Measurements from ENCODE around the gene CEP57L1. TPM values are rescaled to one million over a fixed set of nuclear protein-coding genes. Genes with fewer than 3 reads are reported as not detected.
"Not testable (repeated sequence)": the region's sequence is repeated elsewhere in the genome, so short reads cannot be mapped to it uniquely, and the experiment has no call there.

CEP57L1 gene
- total RNA-seq, 1 experiment from 2014 or later = 37.6 TPM

DNA sequence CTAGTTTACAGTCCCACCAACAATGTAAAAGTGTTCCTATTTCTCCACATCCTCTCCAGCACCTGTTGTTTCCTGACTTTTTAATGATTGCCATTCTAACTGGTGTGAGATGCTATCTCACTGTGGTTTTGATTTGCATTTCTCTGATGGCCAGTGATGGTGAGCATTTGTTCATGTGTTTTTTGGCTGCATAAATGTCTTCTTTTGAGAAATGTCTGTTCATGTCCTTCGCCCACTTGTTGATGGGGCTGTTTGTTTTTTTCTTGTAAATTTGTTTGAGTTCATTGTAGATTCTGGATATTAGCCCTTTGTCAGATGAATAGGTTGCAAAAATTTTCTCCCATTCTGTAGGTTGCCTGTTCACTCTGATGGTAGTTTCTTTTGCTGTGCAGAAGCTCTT is 53.4 kb downstream of the CEP57L1 start:
- in situ Hi-C loops (cut with HindIII; ENCODE audit: low pct_unique_long_range_greater_than_20kb, low sequenced_read_pairs); CTCF ChIA-PET; H3K36me3 ChIP-seq (ENCODE audit: control insufficient read depth, insufficient read depth, low read length): not testable (repeated sequence)

DNA sequence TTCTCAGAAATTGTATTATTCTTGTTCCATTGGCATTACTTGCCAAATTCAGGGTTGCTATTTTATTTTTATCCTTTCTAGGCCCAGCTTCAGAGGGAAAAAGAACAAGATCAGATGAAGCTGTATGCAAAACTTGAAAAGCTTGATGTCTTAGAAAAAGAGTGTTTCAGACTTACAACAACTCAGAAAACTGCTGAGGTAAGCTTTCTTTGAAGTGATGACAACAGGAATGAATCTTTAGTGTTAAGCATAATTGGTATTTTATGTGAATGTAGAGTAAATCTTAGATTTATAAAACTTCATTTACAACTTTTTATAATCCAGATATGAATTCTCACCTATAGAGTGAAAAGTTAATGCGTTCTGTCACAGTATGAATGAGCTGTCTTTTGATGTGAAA is 58.4 kb downstream of the CEP57L1 start:
- ATAC-seq = no peak
- Histone ChIP-seq H3K9me3 (ENCODE audit: control insufficient read depth, insufficient read depth, low read depth, low read length) (no peaks in the 10 kb centered on the region), H3K36me3 (ENCODE audit: control insufficient read depth, insufficient read depth, low read length) (peaks cover 16% of the 10 kb centered on the region; the same call in 1 of the 2 replicates), H3K4me3 (ENCODE audit: low read depth in 2 of 2, low read length in 2 of 2) (no peak overlapping the region), H3K27ac (ENCODE audit: low read length) (no peak overlapping the region), H3K27me3 (ENCODE audit: control insufficient read depth, insufficient read depth, low read length) (no peaks in the 10 kb centered on the region), H3K4me1 (ENCODE audit: control insufficient read depth, insufficient read depth, low read length) (no peaks in the 10 kb centered on the region)
- in situ Hi-C loops (cut with HindIII; ENCODE audit: low pct_unique_long_range_greater_than_20kb, low sequenced_read_pairs) (no loop called here), intact Hi-C loops (cut with micrococcal nuclease; ENCODE audit: unreplicated experiment) (no loop called here)
- POLR2A ChIA-PET = interaction anchor here (1.2 kb wide), 1 partner anchor 59 kb away, joined by 5 read pairs; the partner anchor contains the start of gene SESN1
- TF ChIP-seq SIN3A (IDR thresholded peaks at IDR 0.05; ENCODE audit: borderline replicate concordance, insufficient read depth, low read depth, low read length) (no peak), POLR2AphosphoS5 (IDR thresholded peaks at IDR 0.05; ENCODE audit: low read depth, low read length) (no peak), TCF7L2 (IDR thresholded peaks at IDR 0.05; ENCODE audit: low read depth, low read length) (no peak)
- TF ChIP-seq, protein P1, sequence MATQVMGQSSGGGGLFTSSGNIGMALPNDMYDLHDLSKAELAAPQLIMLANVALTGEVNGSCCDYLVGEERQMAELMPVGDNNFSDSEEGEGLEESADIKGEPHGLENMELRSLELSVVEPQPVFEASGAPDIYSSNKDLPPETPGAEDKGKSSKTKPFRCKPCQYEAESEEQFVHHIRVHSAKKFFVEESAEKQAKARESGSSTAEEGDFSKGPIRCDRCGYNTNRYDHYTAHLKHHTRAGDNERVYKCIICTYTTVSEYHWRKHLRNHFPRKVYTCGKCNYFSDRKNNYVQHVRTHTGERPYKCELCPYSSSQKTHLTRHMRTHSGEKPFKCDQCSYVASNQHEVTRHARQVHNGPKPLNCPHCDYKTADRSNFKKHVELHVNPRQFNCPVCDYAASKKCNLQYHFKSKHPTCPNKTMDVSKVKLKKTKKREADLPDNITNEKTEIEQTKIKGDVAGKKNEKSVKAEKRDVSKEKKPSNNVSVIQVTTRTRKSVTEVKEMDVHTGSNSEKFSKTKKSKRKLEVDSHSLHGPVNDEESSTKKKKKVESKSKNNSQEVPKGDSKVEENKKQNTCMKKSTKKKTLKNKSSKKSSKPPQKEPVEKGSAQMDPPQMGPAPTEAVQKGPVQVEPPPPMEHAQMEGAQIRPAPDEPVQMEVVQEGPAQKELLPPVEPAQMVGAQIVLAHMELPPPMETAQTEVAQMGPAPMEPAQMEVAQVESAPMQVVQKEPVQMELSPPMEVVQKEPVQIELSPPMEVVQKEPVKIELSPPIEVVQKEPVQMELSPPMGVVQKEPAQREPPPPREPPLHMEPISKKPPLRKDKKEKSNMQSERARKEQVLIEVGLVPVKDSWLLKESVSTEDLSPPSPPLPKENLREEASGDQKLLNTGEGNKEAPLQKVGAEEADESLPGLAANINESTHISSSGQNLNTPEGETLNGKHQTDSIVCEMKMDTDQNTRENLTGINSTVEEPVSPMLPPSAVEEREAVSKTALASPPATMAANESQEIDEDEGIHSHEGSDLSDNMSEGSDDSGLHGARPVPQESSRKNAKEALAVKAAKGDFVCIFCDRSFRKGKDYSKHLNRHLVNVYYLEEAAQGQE (IDR thresholded peaks at IDR 0.05; ENCODE audit: insufficient read depth in 1 of 2, low read depth in 2 of 2, low read length in 1 of 2) = no peak
- TF ChIP-seq, protein P2, sequence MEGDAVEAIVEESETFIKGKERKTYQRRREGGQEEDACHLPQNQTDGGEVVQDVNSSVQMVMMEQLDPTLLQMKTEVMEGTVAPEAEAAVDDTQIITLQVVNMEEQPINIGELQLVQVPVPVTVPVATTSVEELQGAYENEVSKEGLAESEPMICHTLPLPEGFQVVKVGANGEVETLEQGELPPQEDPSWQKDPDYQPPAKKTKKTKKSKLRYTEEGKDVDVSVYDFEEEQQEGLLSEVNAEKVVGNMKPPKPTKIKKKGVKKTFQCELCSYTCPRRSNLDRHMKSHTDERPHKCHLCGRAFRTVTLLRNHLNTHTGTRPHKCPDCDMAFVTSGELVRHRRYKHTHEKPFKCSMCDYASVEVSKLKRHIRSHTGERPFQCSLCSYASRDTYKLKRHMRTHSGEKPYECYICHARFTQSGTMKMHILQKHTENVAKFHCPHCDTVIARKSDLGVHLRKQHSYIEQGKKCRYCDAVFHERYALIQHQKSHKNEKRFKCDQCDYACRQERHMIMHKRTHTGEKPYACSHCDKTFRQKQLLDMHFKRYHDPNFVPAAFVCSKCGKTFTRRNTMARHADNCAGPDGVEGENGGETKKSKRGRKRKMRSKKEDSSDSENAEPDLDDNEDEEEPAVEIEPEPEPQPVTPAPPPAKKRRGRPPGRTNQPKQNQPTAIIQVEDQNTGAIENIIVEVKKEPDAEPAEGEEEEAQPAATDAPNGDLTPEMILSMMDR (IDR thresholded peaks at IDR 0.05) = no peak
- CTCF ChIA-PET = no interaction called here
- no TSS peak for BruUV-seq (replicated peaks)
- DNase-seq (ENCODE audit: low read depth, low spot score) = no peak

More for the DNA sequence above, 53.4 kb downstream of the CEP57L1 start:
- ATAC-seq; H3K27ac ChIP-seq (ENCODE audit: low read length); H3K4me3 ChIP-seq (ENCODE audit: low read depth in 2 of 2, low read length in 2 of 2); BruUV-seq (replicated peaks); H3K9me3 ChIP-seq (ENCODE audit: control insufficient read depth, insufficient read depth, low read depth, low read length); DNase-seq (ENCODE audit: low read depth, low spot score); H3K4me1 ChIP-seq (ENCODE audit: control insufficient read depth, insufficient read depth, low read length); POLR2A ChIA-PET; H3K27me3 ChIP-seq (ENCODE audit: control insufficient read depth, insufficient read depth, low read length); intact Hi-C loops (cut with micrococcal nuclease; ENCODE audit: unreplicated experiment): not testable (repeated sequence)

DNA sequence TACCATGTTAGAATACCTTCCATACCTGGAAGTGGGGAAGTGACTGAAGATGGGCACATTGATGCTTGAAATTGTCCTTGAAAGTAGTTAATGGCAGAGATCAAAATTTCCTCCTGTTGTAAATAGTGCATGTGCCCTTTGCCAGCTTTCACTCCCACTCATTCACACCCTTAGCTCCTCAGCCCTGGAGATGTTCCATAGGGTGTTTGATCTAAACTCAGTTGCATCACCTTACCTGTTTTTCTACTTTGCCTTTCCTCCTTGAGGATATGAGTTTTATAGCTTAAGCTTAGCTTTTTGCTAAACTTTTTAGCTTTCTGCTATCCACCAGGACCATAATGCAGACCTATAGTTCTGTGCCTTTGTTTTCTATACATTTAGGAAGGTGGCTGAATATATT is 69.0 kb downstream of the CEP57L1 start:
- TF ChIP-seq, protein P1 (IDR thresholded peaks at IDR 0.05; ENCODE audit: insufficient read depth in 1 of 2, low read depth in 2 of 2, low read length in 1 of 2) = no peak
- TF ChIP-seq POLR2AphosphoS5 (IDR thresholded peaks at IDR 0.05; ENCODE audit: low read depth, low read length) (no peak), TCF7L2 (IDR thresholded peaks at IDR 0.05; ENCODE audit: low read depth, low read length) (no peak), SIN3A (IDR thresholded peaks at IDR 0.05; ENCODE audit: borderline replicate concordance, insufficient read depth, low read depth, low read length) (no peak)
- TF ChIP-seq, protein P2 (IDR thresholded peaks at IDR 0.05) = no peak
- CTCF ChIA-PET = no interaction called here
- intact Hi-C loops (cut with micrococcal nuclease; ENCODE audit: unreplicated experiment) (no loop called here), in situ Hi-C loops (cut with HindIII; ENCODE audit: low pct_unique_long_range_greater_than_20kb, low sequenced_read_pairs) (no loop called here)
- Histone ChIP-seq H3K4me3 (ENCODE audit: low read depth in 2 of 2, low read length in 2 of 2) (no peak overlapping the region), H3K4me1 (ENCODE audit: control insufficient read depth, insufficient read depth, low read length) (no peaks in the 10 kb centered on the region), H3K27ac (ENCODE audit: low read length) (no peak overlapping the region), H3K9me3 (ENCODE audit: control insufficient read depth, insufficient read depth, low read depth, low read length) (no peaks in the 10 kb centered on the region), H3K36me3 (ENCODE audit: control insufficient read depth, insufficient read depth, low read length) (peaks cover 17% of the 10 kb centered on the region), H3K27me3 (ENCODE audit: control insufficient read depth, insufficient read depth, low read length) (no peaks in the 10 kb centered on the region)
- BruUV-seq (replicated peaks) = no TSS peak
- POLR2A ChIA-PET = no interaction called here
- DNase-seq (ENCODE audit: low read depth, low spot score) (no peak), ATAC-seq (no peak)

Measured in Panc1 (cell line).